Measurements from ENCODE around the gene SERGEF. TPM values are rescaled to one million over a fixed set of nuclear protein-coding genes. Genes with fewer than 3 reads are reported as not detected.

Gene SERGEF
- total and polyA plus RNA-seq, 7 donors, result 24.0 to 50.4 (median 30.7) TPM

GRCh38 chr11:17892409-17892808 is 120.4 kb downstream of the SERGEF start:
- no peak overlapping the region for H3K27ac ChIP-seq
- DNase-seq, result no peak
- H3K27me3 ChIP-seq, result no peaks in the 10 kb centered on the region
- intact Hi-C loops (cut with DNase I), result no loop called here
- H3K36me3 ChIP-seq, result peaks cover 0 to 9% (median 0%) of the 10 kb centered on the region in 4 donors
- no peak overlapping the region for H3K4me3 ChIP-seq
- H3K9me3 ChIP-seq, result no peaks in the 10 kb centered on the region
- no peak for TF ChIP-seq CTCF (IDR thresholded peaks at IDR 0.05)
- TF ChIP-seq EP300 (IDR thresholded peaks at IDR 0.05), result no peak
- no peak for TF ChIP-seq POLR2AphosphoS5 (IDR thresholded peaks at IDR 0.05)
- no peak for TF ChIP-seq POLR2A (IDR thresholded peaks at IDR 0.05)
- no peaks in the 10 kb centered on the region for H3K4me1 ChIP-seq
- 95% methylated on average over 5 of the region's 5 CpGs for WGBS, 2 donors

- DNase-seq, result no peak
- H3K4me1 ChIP-seq, result no peaks in the 10 kb centered on the region
- intact Hi-C loops (cut with DNase I), result no loop called here
- no peak overlapping the region for H3K27ac ChIP-seq
- no peak overlapping the region for H3K4me3 ChIP-seq
- TF ChIP-seq EP300 (IDR thresholded peaks at IDR 0.05) (no peak), CTCF (IDR thresholded peaks at IDR 0.05) (no peak), POLR2AphosphoS5 (IDR thresholded peaks at IDR 0.05) (no peak), POLR2A (IDR thresholded peaks at IDR 0.05) (no peak)
- no peaks in the 10 kb centered on the region for H3K9me3 ChIP-seq
- H3K27me3 ChIP-seq, result no peaks in the 10 kb centered on the region
- 91 to 96% methylated on average over 5 of the region's 5 CpGs for WGBS, 2 donors
- peaks cover 0 to 9% (median 0%) of the 10 kb centered on the region in 4 donors for H3K36me3 ChIP-seq
These were observed 122.5 kb downstream of the SERGEF start for GRCh38 chr11:17890325-17890724.

- no peaks in the 10 kb centered on the region for H3K9me3 ChIP-seq
- 93 to 95% methylated on average over 11 of the region's 11 CpGs for WGBS, 2 donors
- intact Hi-C loops (cut with DNase I), result no loop called here
- H3K36me3 ChIP-seq, result peaks cover 0 to 6% (median 0%) of the 10 kb centered on the region in 4 donors
- no peaks in the 10 kb centered on the region for H3K4me1 ChIP-seq
- no peak for DNase-seq
- no peak overlapping the region for H3K27ac ChIP-seq
- TF ChIP-seq POLR2AphosphoS5 (IDR thresholded peaks at IDR 0.05) (no peak), CTCF (IDR thresholded peaks at IDR 0.05) (no peak), EP300 (IDR thresholded peaks at IDR 0.05) (no peak), POLR2A (IDR thresholded peaks at IDR 0.05) (no peak)
- H3K27me3 ChIP-seq, result no peaks in the 10 kb centered on the region
- H3K4me3 ChIP-seq, result no peak overlapping the region
These were observed 125.1 kb downstream of the SERGEF start for GRCh38 chr11:17887779-17888178.

- H3K36me3 ChIP-seq, result no peaks in the 10 kb centered on the region
- WGBS, 2 donors, result 96 to 97% methylated on average over 27 of the region's 27 CpGs
- no peak overlapping the region for H3K4me3 ChIP-seq
- no peak for DNase-seq
- no peak overlapping the region for H3K27ac ChIP-seq
- intact Hi-C loops (cut with DNase I), result no loop called here
- no peaks in the 10 kb centered on the region for H3K4me1 ChIP-seq
- H3K27me3 ChIP-seq, result no peaks in the 10 kb centered on the region
- no peak for TF ChIP-seq CTCF (IDR thresholded peaks at IDR 0.05)
- no peak for TF ChIP-seq POLR2A (IDR thresholded peaks at IDR 0.05)
- no peak for TF ChIP-seq EP300 (IDR thresholded peaks at IDR 0.05)
- no peak for TF ChIP-seq POLR2AphosphoS5 (IDR thresholded peaks at IDR 0.05)
- H3K9me3 ChIP-seq, result no peaks in the 10 kb centered on the region
These were observed 128.9 kb downstream of the SERGEF start for GRCh38 chr11:17883946-17884345.

- WGBS, 2 donors, result 93 to 94% methylated on average over 3 of the region's 3 CpGs
- no peaks in the 10 kb centered on the region for H3K27me3 ChIP-seq
- H3K9me3 ChIP-seq, result no peaks in the 10 kb centered on the region
- TF ChIP-seq POLR2AphosphoS5 (IDR thresholded peaks at IDR 0.05), result no peak
- TF ChIP-seq CTCF (IDR thresholded peaks at IDR 0.05), result no peak
- no peak for TF ChIP-seq EP300 (IDR thresholded peaks at IDR 0.05)
- TF ChIP-seq POLR2A (IDR thresholded peaks at IDR 0.05), result no peak
- H3K36me3 ChIP-seq, result no peaks in the 10 kb centered on the region
- no peaks in the 10 kb centered on the region for H3K4me1 ChIP-seq
- H3K27ac ChIP-seq, result no peak overlapping the region
- intact Hi-C loops (cut with DNase I), result no loop called here
- H3K4me3 ChIP-seq, result no peak overlapping the region
- DNase-seq, result no peak
These were observed 129.8 kb downstream of the SERGEF start for GRCh38 chr11:17883057-17883456.
